ENCODE measurements around the gene GPER1. TPM values are rescaled to one million over a fixed set of nuclear protein-coding genes. Genes with fewer than 3 reads are reported as not detected.

The GPER1 gene
- total RNA-seq, 1 donor from 2014 or later, result 16.6 TPM

- peak; percentile 23 for DNase-seq (ENCODE audit: low spot score)
These were observed 473 bp upstream of the GPER1 start for GRCh38 chr7:1087465-1087814.

- no peak for DNase-seq (ENCODE audit: low spot score)
These were observed 2.3 kb downstream of the GPER1 start for GRCh38 chr7:1090236-1090635.

- no peak for DNase-seq (ENCODE audit: low spot score)
These were observed 3.1 kb downstream of the GPER1 start for GRCh38 chr7:1090686-1091643.

GRCh38 chr7:1091644-1092027, 3.7 kb downstream of the GPER1 start:
- DNase-seq (ENCODE audit: low spot score), result no peak

GRCh38 chr7:1092161-1092632, 4.3 kb downstream of the GPER1 start:
- DNase-seq (ENCODE audit: low spot score), result no peak

GRCh38 chr7:1092806-1093501, 5.0 kb downstream of the GPER1 start:
- DNase-seq (ENCODE audit: low spot score), result no peak

- DNase-seq (ENCODE audit: low spot score), result no peak
These were observed 5.6 kb downstream of the GPER1 start for GRCh38 chr7:1093502-1093843.

GRCh38 chr7:1093916-1094508, 6.1 kb downstream of the GPER1 start:
- DNase-seq (ENCODE audit: low spot score), result no peak

- DNase-seq (ENCODE audit: low spot score), result no peak
These were observed 7.0 kb downstream of the GPER1 start for GRCh38 chr7:1094870-1095269.

GRCh38 chr7:1095621-1096155, 7.8 kb downstream of the GPER1 start:
- peak; percentile 31 for DNase-seq (ENCODE audit: low spot score)

GRCh38 chr7:1096156-1097119, 8.5 kb downstream of the GPER1 start:
- peak; percentile 18 for DNase-seq (ENCODE audit: low spot score)

GRCh38 chr7:1097120-1097504, 9.2 kb downstream of the GPER1 start:
- no peak for DNase-seq (ENCODE audit: low spot score)

GRCh38 chr7:1098243-1099153, 10.6 kb downstream of the GPER1 start:
- no peak for DNase-seq (ENCODE audit: low spot score)

GRCh38 chr7:1099154-1099542, 11.2 kb downstream of the GPER1 start:
- no peak for DNase-seq (ENCODE audit: low spot score)

GRCh38 chr7:1099637-1100036, 11.7 kb downstream of the GPER1 start:
- DNase-seq (ENCODE audit: low spot score), result no peak

- no peak for DNase-seq (ENCODE audit: low spot score)
These were observed 12.5 kb downstream of the GPER1 start for GRCh38 chr7:1100386-1100785.

GRCh38 chr7:1100834-1101562, 13.1 kb downstream of the GPER1 start:
- DNase-seq (ENCODE audit: low spot score), result peak; percentile 29

- no peak for DNase-seq (ENCODE audit: low spot score)
These were observed 13.9 kb downstream of the GPER1 start for GRCh38 chr7:1101563-1102431.
